ENCODE data around the gene SERINC3. TPM values are rescaled to one million over a fixed set of nuclear protein-coding genes. Genes with fewer than 3 reads are reported as not detected.

Gene SERINC3
- total and polyA plus RNA-seq, 2 experiments from 2014 or later, result 18.1 to 33.0 TPM

- Histone ChIP-seq H3K4me2 (no peak overlapping the region), H3K9me2 (ENCODE audit: insufficient read depth) (no peaks in the 10 kb centered on the region), H4K20me1 (replicated peaks; ENCODE audit: insufficient read depth) (peaks cover 6% of the 10 kb centered on the region), H3F3A (replicated peaks; ENCODE audit: low read depth) (no peaks in the 10 kb centered on the region), H3K36me3 (ENCODE audit: insufficient read depth) (peaks cover 8% of the 10 kb centered on the region; the same call in 1 of the 2 replicates), H3K4me1 (ENCODE audit: insufficient read depth) (no peaks in the 10 kb centered on the region), H2AFZ (no peak overlapping the region), H3K79me2 (replicated peaks; ENCODE audit: insufficient read depth) (peaks cover 62% of the 10 kb centered on the region), H3K4me3 (no peak overlapping the region), H3K27me3 (ENCODE audit: insufficient read depth) (no peaks in the 10 kb centered on the region), H3K27ac (ENCODE audit: low read depth) (no peak overlapping the region)
- H3K4me1 Mint-ChIP-seq, result no peaks in the 10 kb centered on the region
- DNase-seq (ENCODE audit: low spot score) (no peak), ATAC-seq (no peak)
- H3K4me3 Mint-ChIP-seq, result no peak overlapping the region
- no peak for TF ChIP-seq EZH2 (IDR thresholded peaks at IDR 0.05; ENCODE audit: low read depth, unreplicated experiment)
- no peak for TF ChIP-seq ETS1 (IDR thresholded peaks at IDR 0.05)
- TF ChIP-seq JUNB (IDR thresholded peaks at IDR 0.05; ENCODE audit: unreplicated experiment), result no peak
- TF ChIP-seq EZH2phosphoT487 (IDR thresholded peaks at IDR 0.05; ENCODE audit: unreplicated experiment), result no peak
- no peak for TF ChIP-seq POLR2AphosphoS5 (IDR thresholded peaks at IDR 0.05; ENCODE audit: low read depth)
- TF ChIP-seq NANOG (IDR thresholded peaks at IDR 0.05; ENCODE audit: borderline replicate concordance), result no peak
- no peaks in the 10 kb centered on the region for H3K9me3 Mint-ChIP-seq
- H3K27me3 Mint-ChIP-seq (ENCODE audit: insufficient read depth, low read depth, poor library complexity), result no peaks in the 10 kb centered on the region
- peaks cover 10% of the 10 kb centered on the region; the same call in 2 of the 3 replicates for H3K36me3 Mint-ChIP-seq (ENCODE audit: low read depth)
- no peak overlapping the region for H3K27ac Mint-ChIP-seq
Observed at GRCh38 chr20:44513871-44514270, 8.0 kb downstream of the SERINC3 start.

GRCh38 chr20:44509762-44510161 is 12.1 kb downstream of the SERINC3 start:
- Histone ChIP-seq H2AFZ (no peak overlapping the region), H3K9me2 (ENCODE audit: insufficient read depth) (no peaks in the 10 kb centered on the region), H3K27ac (ENCODE audit: low read depth) (no peak overlapping the region), H3K4me2 (no peak overlapping the region), H3K36me3 (ENCODE audit: insufficient read depth) (peaks cover 9% of the 10 kb centered on the region; the same call in 1 of the 2 replicates), H3F3A (replicated peaks; ENCODE audit: low read depth) (no peaks in the 10 kb centered on the region), H3K27me3 (ENCODE audit: insufficient read depth) (no peaks in the 10 kb centered on the region), H3K4me3 (no peak overlapping the region), H3K79me2 (replicated peaks; ENCODE audit: insufficient read depth) (peaks cover 21% of the 10 kb centered on the region), H3K4me1 (ENCODE audit: insufficient read depth) (no peaks in the 10 kb centered on the region), H4K20me1 (replicated peaks; ENCODE audit: insufficient read depth) (no peaks in the 10 kb centered on the region; the same call in 1 of the 2 replicates)
- peaks cover 19% of the 10 kb centered on the region; the same call in 2 of the 3 replicates for H3K36me3 Mint-ChIP-seq (ENCODE audit: low read depth)
- H3K4me3 Mint-ChIP-seq, result no peak overlapping the region
- no peak overlapping the region for H3K27ac Mint-ChIP-seq
- no peaks in the 10 kb centered on the region for H3K9me3 Mint-ChIP-seq
- no peaks in the 10 kb centered on the region for H3K4me1 Mint-ChIP-seq
- DNase-seq (ENCODE audit: low spot score), result no peak
- H3K27me3 Mint-ChIP-seq (ENCODE audit: insufficient read depth, low read depth, poor library complexity), result no peaks in the 10 kb centered on the region
- ATAC-seq, result no peak
- TF ChIP-seq STAT1 (IDR thresholded peaks at IDR 0.05; ENCODE audit: unreplicated experiment) (no peak), ZNF462 (CRISPR knock-in tag; IDR thresholded peaks at IDR 0.05) (no peak), ZNF331 (CRISPR knock-in tag; IDR thresholded peaks at IDR 0.05; ENCODE audit: low read depth) (no peak), ETS1 (IDR thresholded peaks at IDR 0.05) (no peak), EZH2 (IDR thresholded peaks at IDR 0.05; ENCODE audit: low read depth, unreplicated experiment) (no peak), CTCF (conservative IDR thresholded peaks at IDR 0.05; ENCODE audit: low read depth in 2 of 2) (no peak), ZNF114 (CRISPR knock-in tag; IDR thresholded peaks at IDR 0.05) (no peak)

All from GM23338 (cell line).